ENCODE measurements around the gene KRT13. TPM values are rescaled to one million over a fixed set of nuclear protein-coding genes. Genes with fewer than 3 reads are reported as not detected.
A peak's percentile ranks its signal among the peaks of the same experiment; 100 is the strongest.

The KRT13 gene
- total and polyA plus RNA-seq, 10 of the 15 experiments (the other 5 are each of a cell fraction or from before 2014, with no cell fraction given) = not detected

DNA sequence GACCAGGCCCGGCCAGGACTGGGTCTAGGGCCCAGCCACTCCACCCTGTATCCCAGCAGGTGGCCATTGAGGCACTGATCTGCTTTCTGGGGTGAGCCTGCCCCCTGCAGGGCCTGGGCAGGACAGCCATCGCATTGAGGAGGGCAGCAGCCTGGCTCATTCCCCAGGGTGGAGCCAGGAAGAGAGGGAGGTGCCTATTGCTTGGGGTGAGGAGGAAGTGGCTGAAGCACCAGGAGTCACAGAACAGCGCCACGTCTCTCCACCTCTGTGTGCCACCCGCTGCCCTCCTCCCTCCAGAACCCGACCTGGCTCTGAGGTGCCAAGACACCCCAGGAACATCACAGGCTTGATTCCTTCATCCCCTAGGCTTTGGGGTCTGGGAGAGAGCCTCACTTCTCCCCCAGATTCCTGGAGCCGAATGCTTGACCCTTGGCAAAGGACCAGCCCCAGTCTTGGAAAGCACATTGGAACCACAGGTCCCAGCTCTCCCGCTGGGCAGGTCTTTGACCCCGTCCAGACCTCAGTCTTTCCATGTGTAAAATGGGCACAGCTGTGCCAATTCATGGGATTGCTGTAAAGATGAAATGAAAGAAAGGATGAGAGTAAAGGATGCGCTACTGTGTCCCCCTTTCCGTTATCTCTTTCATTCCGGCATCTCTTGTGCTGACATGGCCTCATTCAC, 8.5 kb downstream of the KRT13 start:
- POLR2A ChIA-PET = interaction anchor here (0.6 kb wide), 1 partner anchor 82 kb away, joined by 9 read pairs; no protein-coding TSS in a partner anchor
- no peak overlapping the region for H3K4me2 ChIP-seq (ENCODE audit: control insufficient read depth, insufficient read depth)
- no peak overlapping the region for H3K27ac ChIP-seq (ENCODE audit: control insufficient read depth, insufficient read depth)
- H3K36me3 ChIP-seq (ENCODE audit: control insufficient read depth in 2 of 2, insufficient read depth in 2 of 2, low read length in 1 of 2) = no peaks in the 10 kb centered on the region
- H4K20me1 ChIP-seq (ENCODE audit: control insufficient read depth, insufficient read depth) = no peaks in the 10 kb centered on the region
- H3K4me3 ChIP-seq = no peak overlapping the region
- CTCF ChIA-PET = interaction anchor here (0.8 to 1.5 kb wide), 3 partner anchors 10 to 641 kb away, joined by 3 to 6 read pairs (median 3); no protein-coding TSS in a partner anchor
- intact Hi-C loops (cut with micrococcal nuclease; ENCODE audit: unreplicated experiment) = loop anchor here (5.0 kb wide), 1 partner anchor 585 kb away; no protein-coding TSS in a partner anchor
- WGBS (ENCODE audit: insufficient coverage, insufficient replicate concordance, low lambda C conversion rate, missing lambda C conversion rate) = 32% methylated on average over 12 of the region's 12 CpGs
- no TSS peak for BruUV-seq (replicated peaks)
- in situ Hi-C loops (cut with MboI) = no loop called here
- SMC1A ChIA-PET (ENCODE audit: uncharacterized antibody, unreplicated experiment) = no interaction called here
- ATAC-seq (peak; percentile 99), FAIRE-seq (no peak), DNase-seq (ENCODE audit: low read depth, low spot score) (peak; percentile 12)
- no peaks in the 10 kb centered on the region for H3K9me3 ChIP-seq (replicated peaks; ENCODE audit: control insufficient read depth, insufficient read depth, low read length)
- H3K4me1 ChIP-seq (ENCODE audit: control insufficient read depth, insufficient read depth, low read length) = no peaks in the 10 kb centered on the region
- no peak overlapping the region for H3K9ac ChIP-seq (ENCODE audit: control insufficient read depth, insufficient read depth, low read length)
- RAD21 ChIA-PET (ENCODE audit: unreplicated experiment) = no interaction called here
- peaks cover 0 to 2% of the 10 kb centered on the region in 2 experiments; a peak in 2 of 4 replicates for H3K27me3 ChIP-seq (replicated peaks in 1 of 2; ENCODE audit: control insufficient read depth in 2 of 2, insufficient read depth in 2 of 2, low read length in 1 of 2)
- no peaks in the 10 kb centered on the region for H3K79me2 ChIP-seq (ENCODE audit: control insufficient read depth, insufficient read depth, low read length)
- no peak overlapping the region for H2AFZ ChIP-seq (ENCODE audit: control insufficient read depth, low read depth, low read length)
- TF ChIP-seq RAD51 (IDR thresholded peaks at IDR 0.05) (no peak), ZNF384 (IDR thresholded peaks at IDR 0.05; ENCODE audit: borderline replicate concordance, low read depth, low read length) (no peak), DPF2 (IDR thresholded peaks at IDR 0.05) (no peak), RB1 (IDR thresholded peaks at IDR 0.05; ENCODE audit: borderline replicate concordance) (no peak), WRNIP1 (IDR thresholded peaks at IDR 0.05; ENCODE audit: borderline replicate concordance, low read depth, low read length) (no peak), MYC (IDR thresholded peaks at IDR 0.05; ENCODE audit: insufficient read depth, insufficient read length, insufficient replicate concordance, low read length, severe bottlenecking) (no peak), ZSCAN29 (IDR thresholded peaks at IDR 0.05) (no peak), YY1 (IDR thresholded peaks at IDR 0.05; ENCODE audit: low read depth, low read length) (0 out of 2 replicates have a peak, but pooled peaks have one; percentile 36), MEF2A (IDR thresholded peaks at IDR 0.05; ENCODE audit: insufficient read depth, low read depth, low read length) (no peak), MTA2 (IDR thresholded peaks at IDR 0.05; ENCODE audit: low read depth) (no peak), BMI1 (IDR thresholded peaks at IDR 0.05; ENCODE audit: borderline replicate concordance) (no peak), GABPA (IDR thresholded peaks at IDR 0.05; ENCODE audit: low read depth) (no peak), CEBPB (IDR thresholded peaks at IDR 0.05; ENCODE audit: borderline replicate concordance in 1 of 2, low read depth in 2 of 2, low read length in 2 of 2) (no peak)
- TF ChIP-seq, protein P1, sequence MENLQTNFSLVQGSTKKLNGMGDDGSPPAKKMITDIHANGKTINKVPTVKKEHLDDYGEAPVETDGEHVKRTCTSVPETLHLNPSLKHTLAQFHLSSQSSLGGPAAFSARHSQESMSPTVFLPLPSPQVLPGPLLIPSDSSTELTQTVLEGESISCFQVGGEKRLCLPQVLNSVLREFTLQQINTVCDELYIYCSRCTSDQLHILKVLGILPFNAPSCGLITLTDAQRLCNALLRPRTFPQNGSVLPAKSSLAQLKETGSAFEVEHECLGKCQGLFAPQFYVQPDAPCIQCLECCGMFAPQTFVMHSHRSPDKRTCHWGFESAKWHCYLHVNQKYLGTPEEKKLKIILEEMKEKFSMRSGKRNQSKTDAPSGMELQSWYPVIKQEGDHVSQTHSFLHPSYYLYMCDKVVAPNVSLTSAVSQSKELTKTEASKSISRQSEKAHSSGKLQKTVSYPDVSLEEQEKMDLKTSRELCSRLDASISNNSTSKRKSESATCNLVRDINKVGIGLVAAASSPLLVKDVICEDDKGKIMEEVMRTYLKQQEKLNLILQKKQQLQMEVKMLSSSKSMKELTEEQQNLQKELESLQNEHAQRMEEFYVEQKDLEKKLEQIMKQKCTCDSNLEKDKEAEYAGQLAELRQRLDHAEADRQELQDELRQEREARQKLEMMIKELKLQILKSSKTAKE (IDR thresholded peaks at IDR 0.05; ENCODE audit: low read depth, poor library complexity, severe bottlenecking) = no peak
- TF ChIP-seq, protein P2, sequence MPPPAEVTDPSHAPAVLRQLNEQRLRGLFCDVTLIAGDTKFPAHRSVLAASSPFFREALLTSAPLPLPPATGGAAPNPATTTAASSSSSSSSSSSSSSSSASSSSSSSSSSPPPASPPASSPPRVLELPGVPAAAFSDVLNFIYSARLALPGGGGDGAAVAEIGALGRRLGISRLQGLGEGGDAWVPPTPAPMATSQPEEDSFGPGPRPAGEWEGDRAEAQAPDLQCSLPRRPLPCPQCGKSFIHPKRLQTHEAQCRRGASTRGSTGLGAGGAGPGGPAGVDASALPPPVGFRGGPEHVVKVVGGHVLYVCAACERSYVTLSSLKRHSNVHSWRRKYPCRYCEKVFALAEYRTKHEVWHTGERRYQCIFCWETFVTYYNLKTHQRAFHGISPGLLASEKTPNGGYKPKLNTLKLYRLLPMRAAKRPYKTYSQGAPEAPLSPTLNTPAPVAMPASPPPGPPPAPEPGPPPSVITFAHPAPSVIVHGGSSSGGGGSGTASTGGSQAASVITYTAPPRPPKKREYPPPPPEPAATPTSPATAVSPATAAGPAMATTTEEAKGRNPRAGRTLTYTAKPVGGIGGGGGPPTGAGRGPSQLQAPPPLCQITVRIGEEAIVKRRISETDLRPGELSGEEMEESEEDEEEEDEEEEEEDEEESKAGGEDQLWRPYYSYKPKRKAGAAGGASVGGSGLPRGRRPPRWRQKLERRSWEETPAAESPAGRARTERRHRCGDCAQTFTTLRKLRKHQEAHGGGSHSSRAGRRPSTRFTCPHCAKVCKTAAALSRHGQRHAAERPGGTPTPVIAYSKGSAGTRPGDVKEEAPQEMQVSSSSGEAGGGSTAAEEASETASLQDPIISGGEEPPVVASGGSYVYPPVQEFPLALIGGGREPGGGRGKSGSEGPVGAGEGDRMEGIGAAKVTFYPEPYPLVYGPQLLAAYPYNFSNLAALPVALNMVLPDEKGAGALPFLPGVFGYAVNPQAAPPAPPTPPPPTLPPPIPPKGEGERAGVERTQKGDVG (CRISPR knock-in tag; IDR thresholded peaks at IDR 0.05) = no peak
- TF ChIP-seq, protein P3, sequence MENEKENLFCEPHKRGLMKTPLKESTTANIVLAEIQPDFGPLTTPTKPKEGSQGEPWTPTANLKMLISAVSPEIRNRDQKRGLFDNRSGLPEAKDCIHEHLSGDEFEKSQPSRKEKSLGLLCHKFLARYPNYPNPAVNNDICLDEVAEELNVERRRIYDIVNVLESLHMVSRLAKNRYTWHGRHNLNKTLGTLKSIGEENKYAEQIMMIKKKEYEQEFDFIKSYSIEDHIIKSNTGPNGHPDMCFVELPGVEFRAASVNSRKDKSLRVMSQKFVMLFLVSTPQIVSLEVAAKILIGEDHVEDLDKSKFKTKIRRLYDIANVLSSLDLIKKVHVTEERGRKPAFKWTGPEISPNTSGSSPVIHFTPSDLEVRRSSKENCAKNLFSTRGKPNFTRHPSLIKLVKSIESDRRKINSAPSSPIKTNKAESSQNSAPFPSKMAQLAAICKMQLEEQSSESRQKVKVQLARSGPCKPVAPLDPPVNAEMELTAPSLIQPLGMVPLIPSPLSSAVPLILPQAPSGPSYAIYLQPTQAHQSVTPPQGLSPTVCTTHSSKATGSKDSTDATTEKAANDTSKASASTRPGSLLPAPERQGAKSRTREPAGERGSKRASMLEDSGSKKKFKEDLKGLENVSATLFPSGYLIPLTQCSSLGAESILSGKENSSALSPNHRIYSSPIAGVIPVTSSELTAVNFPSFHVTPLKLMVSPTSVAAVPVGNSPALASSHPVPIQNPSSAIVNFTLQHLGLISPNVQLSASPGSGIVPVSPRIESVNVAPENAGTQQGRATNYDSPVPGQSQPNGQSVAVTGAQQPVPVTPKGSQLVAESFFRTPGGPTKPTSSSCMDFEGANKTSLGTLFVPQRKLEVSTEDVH (IDR thresholded peaks at IDR 0.05; ENCODE audit: low read depth, partially characterized antibody) = no peak
